Measurements from ENCODE around the gene CDKN2A. TPM values are rescaled to one million over a fixed set of nuclear protein-coding genes. Genes with fewer than 3 reads are reported as not detected.

The CDKN2A gene
- total RNA-seq, 1 experiment from 2014 or later, result 0.35 TPM

GRCh38 chr9:21923694-21924093 is 70.5 kb downstream of the CDKN2A start:
- Histone ChIP-seq H2BK120ac (ENCODE audit: low read depth, low read length, poor library complexity, severe bottlenecking) (no peak overlapping the region), H3K27ac (ENCODE audit: insufficient read length, low read depth, low read length) (no peak overlapping the region), H3K14ac (ENCODE audit: insufficient read depth, low read length) (no peak overlapping the region), H3K18ac (ENCODE audit: insufficient read length, low read depth, low read length) (no peak overlapping the region), H2AFZ (ENCODE audit: low read length) (no peak overlapping the region), H3K79me2 (ENCODE audit: insufficient read depth, low read length) (no peaks in the 10 kb centered on the region), H2BK20ac (ENCODE audit: low read depth, low read length, poor library complexity, severe bottlenecking) (no peak overlapping the region), H4K20me1 (ENCODE audit: control insufficient read depth, insufficient read depth, insufficient read length) (no peaks in the 10 kb centered on the region), H3K4ac (ENCODE audit: low read depth, low read length) (no peak overlapping the region), H2BK5ac (ENCODE audit: insufficient read length, low read length) (no peak overlapping the region), H3K79me1 (ENCODE audit: insufficient read depth, low read depth, low read length, poor library complexity, severe bottlenecking) (no peaks in the 10 kb centered on the region), H3K27me3 (ENCODE audit: insufficient read depth, low read length) (no peaks in the 10 kb centered on the region), H4K5ac (ENCODE audit: insufficient read length, low read depth, low read length) (no peak overlapping the region), H3K56ac (ENCODE audit: insufficient read length, low read depth, low read length) (no peak overlapping the region), H2BK15ac (ENCODE audit: low read depth, low read length) (no peak overlapping the region), H2BK12ac (ENCODE audit: insufficient read length, low read depth, low read length) (no peak overlapping the region), H3K4me1 (ENCODE audit: insufficient read depth, low read length) (no peaks in the 10 kb centered on the region; the same call in 1 of the 2 replicates), H4K8ac (replicated peaks; ENCODE audit: insufficient read length, low read depth, low read length) (no peak overlapping the region), H3K9me3 (ENCODE audit: control insufficient read depth, low read depth, low read length) (no peaks in the 10 kb centered on the region), H3T11ph (ENCODE audit: low read length) (no peak overlapping the region), H3K4me2 (ENCODE audit: insufficient read depth, insufficient read length, low read length) (no peak overlapping the region), H4K91ac (ENCODE audit: insufficient read length, low read depth, low read length) (no peak overlapping the region), H3K23me2 (ENCODE audit: insufficient read length, low read depth, low read length, poor library complexity, severe bottlenecking) (no peaks in the 10 kb centered on the region), H3K23ac (ENCODE audit: insufficient read length, low read depth, low read length) (no peak overlapping the region), H3K9ac (ENCODE audit: extremely low read depth, insufficient read length, low read length) (no peak overlapping the region), H2AK5ac (ENCODE audit: insufficient read length, low read length) (no peak overlapping the region)
- no peak overlapping the region for H3K4me3 Mint-ChIP-seq
- H3K27me3 Mint-ChIP-seq (ENCODE audit: low read depth), result no peaks in the 10 kb centered on the region; the same call in none of the 2 replicates
- H3K4me1 Mint-ChIP-seq, result peaks cover 0 to 3% of the 10 kb centered on the region in 2 experiments; a peak in 2 of 4 replicates
- WGBS (ENCODE audit: extremely low coverage, insufficient read length, low lambda C conversion rate), result no CpG with 5 or more reads among the region's 1 CpG
- H3K36me3 Mint-ChIP-seq (ENCODE audit: insufficient read depth in 1 of 3, low read depth in 3 of 3), result no peaks in the 10 kb centered on the region; a peak in 1 of 7 replicates
- no peak overlapping the region for H3K27ac Mint-ChIP-seq
- no peaks in the 10 kb centered on the region for H3K9me3 Mint-ChIP-seq
- no peak for DNase-seq
- TF ChIP-seq CTCF (conservative IDR thresholded peaks at IDR 0.05), result no peak

Data from H9 (cell line).